Tibial nerve (tissue), 4 donors: Measurements from ENCODE around the gene ARX. TPM values are rescaled to one million over a fixed set of nuclear protein-coding genes. Genes with fewer than 3 reads are reported as not detected.

Experiments used
- DNase-seq, 2 donors: peaks; one replicate each; pipeline ENCODE4 v3.0.0-alpha.2; 2019; ENCODE audit warnings: low spot score in 2 of 2
- H3K27ac ChIP-seq, 4 donors: fragments of 200-600 bp; sonication (generic) in 3 of 4; one replicate each; pipeline ENCODE4 v1.5.1; 2017 to 2019; ENCODE audit warnings: mild to moderate bottlenecking in 1 of 4
- H3K27me3 ChIP-seq, 2 donors: fragments of 200-600 bp; sonication (generic) in 1 of 2; one replicate each; pipeline versions ENCODE4 v1.5.1 to v1.6.0; 2017 to 2019
- H3K36me3 ChIP-seq, 3 donors: fragments of 200-600 bp; sonication (generic); one replicate each; pipeline ENCODE4 v1.5.1; 2018 to 2019
- H3K4me1 ChIP-seq, 4 donors: fragments of 200-600 bp; sonication (generic) in 3 of 4; one replicate each; pipeline ENCODE4 v1.5.1; 2017 to 2019
- H3K4me3 ChIP-seq, 4 donors: fragments of 200-600 bp; sonication (generic) in 3 of 4; one replicate each; pipeline ENCODE4 v1.5.1; 2017 to 2019; ENCODE audit warnings: mild to moderate bottlenecking in 1 of 4, moderate library complexity in 1 of 4
- H3K9me3 ChIP-seq, 4 donors: fragments of 200-600 bp; sonication (generic) in 3 of 4; one replicate each; pipeline ENCODE4 v1.5.1; 2017 to 2019
- CTCF ChIP-seq, 5 experiments: fragments of 200-600 bp in 3 of 5; fragments of 450-650 bp in 2 of 5; sonication (generic) in 3 of 5; IDR thresholded peaks; one replicate each; pipeline ENCODE4 v1.5.1; 2016 to 2019; ENCODE audit warnings: antibody characterized with exemption in 5 of 5, mild to moderate bottlenecking in 3 of 5, moderate library complexity in 2 of 5
- EP300 ChIP-seq, 2 donors: sonication (generic); formaldehyde crosslinking; IDR thresholded peaks; one replicate each; pipeline ENCODE4 v1.6.1; 2017; ENCODE audit warnings: antibody characterized with exemption in 2 of 2, mild to moderate bottlenecking in 1 of 2
- POLR2A ChIP-seq, 2 donors: fragments of 450-650 bp; IDR thresholded peaks; one replicate each; pipeline ENCODE4 v1.6.1; 2017; ENCODE audit warnings: antibody characterized with exemption in 2 of 2, mild to moderate bottlenecking in 2 of 2, moderate library complexity in 2 of 2
- WGBS, 2 donors: methylation state at CpG; one replicate each; pipeline ENCODE4 v1.1.5; 2018; 5-methylcytosine and 5-hydroxymethylcytosine counted together
- total RNA-seq, 4 donors: library from RNA; depleted of rRNA; stranded (reverse); fragments of >200 nt; gene quantifications; one replicate each; pipeline ENCODE4 v1.1.0, GENCODE V29; 2016

ARX gene
- total RNA-seq, 4 donors from 2014 or later: not detected

DNA sequence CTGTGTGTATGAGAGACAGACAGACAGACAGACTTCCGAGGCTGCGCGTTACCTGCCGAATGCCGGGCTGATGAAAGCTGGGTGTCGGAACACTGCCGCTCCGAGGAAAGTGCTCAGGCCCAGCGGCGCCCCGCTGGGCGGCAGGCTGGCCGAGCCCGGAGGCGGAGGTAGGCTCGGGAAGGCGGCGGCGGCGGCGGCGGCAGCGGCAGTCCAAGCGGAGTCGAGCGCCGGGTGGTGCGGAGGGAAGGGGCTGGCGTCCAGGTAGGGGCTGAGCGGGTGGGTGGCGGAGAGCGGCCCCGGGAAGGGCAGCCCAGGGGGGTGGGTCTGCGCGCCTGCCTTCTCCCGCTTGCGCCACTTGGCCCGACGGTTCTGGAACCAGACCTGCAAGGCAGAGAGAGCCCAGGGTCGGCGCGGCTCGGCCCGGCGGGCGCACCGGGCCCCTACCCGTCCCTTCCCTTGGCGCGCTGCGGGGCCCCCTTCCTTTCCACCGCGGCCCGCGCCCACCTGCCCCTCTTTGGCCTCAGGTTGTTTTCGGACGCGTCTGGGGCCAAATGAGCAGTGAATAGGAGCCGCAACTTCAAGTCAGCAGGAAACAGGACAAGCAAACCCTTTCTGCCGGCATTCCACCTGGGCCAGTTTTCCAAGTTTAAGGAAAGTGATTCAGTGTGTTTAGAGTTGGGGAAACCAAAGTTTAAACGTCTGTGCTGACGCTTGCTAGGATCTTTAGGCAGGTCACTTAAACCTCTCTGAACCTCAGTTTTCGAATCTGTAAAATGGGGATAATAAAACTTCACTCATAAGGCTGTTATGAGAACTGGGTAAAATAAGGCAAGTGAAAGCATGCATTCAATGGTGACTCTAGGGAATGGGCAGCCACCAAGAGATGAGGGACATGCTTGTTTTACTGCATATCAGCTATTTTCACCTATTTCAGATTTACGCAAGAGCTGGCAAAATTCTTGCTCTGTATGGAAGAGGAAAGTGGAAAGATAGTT, 8.4 kb downstream of the ARX start:
- no peak for TF ChIP-seq CTCF (IDR thresholded peaks at IDR 0.05)
- no peak for TF ChIP-seq EP300 (IDR thresholded peaks at IDR 0.05)
- TF ChIP-seq POLR2A (IDR thresholded peaks at IDR 0.05): no peak
- DNase-seq: no peak
- 13 to 24% methylated on average over 21 to 48 of the region's 64 CpGs for WGBS, 2 donors
- Histone ChIP-seq H3K9me3 (no peaks in the 10 kb centered on the region), H3K4me1 (peaks cover 0 to 48% (median 7%) of the 10 kb centered on the region in 4 donors), H3K27ac (no peak overlapping the region), H3K4me3 (no peak overlapping the region), H3K36me3 (no peaks in the 10 kb centered on the region), H3K27me3 (peaks cover 0 to 98% of the 10 kb centered on the region in 2 donors)

DNA sequence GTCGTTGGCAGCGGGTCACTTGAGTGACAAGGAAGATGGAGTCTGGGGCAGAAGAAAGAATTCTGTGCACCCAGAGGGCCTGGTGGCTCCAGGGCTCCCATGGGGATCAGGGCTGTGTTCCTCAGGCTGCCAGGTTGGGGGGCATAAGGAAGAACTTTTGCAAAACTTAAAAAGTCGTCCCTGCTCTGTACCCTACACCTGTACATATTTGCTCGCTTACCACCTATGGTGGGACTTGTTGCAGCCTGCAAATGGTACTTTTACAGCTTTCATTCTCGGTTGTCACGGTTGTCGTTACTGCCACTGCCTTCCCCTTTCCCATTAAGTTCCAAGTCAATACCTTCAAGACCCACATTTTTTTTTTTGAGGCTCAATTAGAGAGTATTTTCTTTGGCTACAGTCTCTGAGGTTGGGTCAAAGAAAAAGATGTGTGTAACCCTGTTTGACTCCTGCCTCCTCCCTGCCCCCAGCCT, 9.1 kb downstream of the ARX start:
- TF ChIP-seq EP300 (IDR thresholded peaks at IDR 0.05) (no peak), CTCF (IDR thresholded peaks at IDR 0.05) (no peak), POLR2A (IDR thresholded peaks at IDR 0.05) (no peak)
- Histone ChIP-seq H3K9me3 (no peaks in the 10 kb centered on the region), H3K36me3 (no peaks in the 10 kb centered on the region), H3K27me3 (peaks cover 0 to 98% of the 10 kb centered on the region in 2 donors), H3K27ac (no peak overlapping the region), H3K4me1 (peaks cover 0 to 45% (median 7%) of the 10 kb centered on the region in 4 donors), H3K4me3 (no peak overlapping the region)
- DNase-seq: no peak
- WGBS, 2 donors: 23 to 29% methylated on average over 7 of the region's 7 CpGs

GRCh38 chrX:25005382-25006185, 10.2 kb downstream of the ARX start:
- Histone ChIP-seq H3K27me3 (peaks cover 0 to 97% of the 10 kb centered on the region in 2 donors), H3K9me3 (no peaks in the 10 kb centered on the region), H3K4me3 (peak overlapping the region in 1 of 4 donors; percentile 34), H3K27ac (no peak overlapping the region), H3K4me1 (peaks cover 0 to 38% (median 7%) of the 10 kb centered on the region in 4 donors), H3K36me3 (no peaks in the 10 kb centered on the region)
- no peak for DNase-seq
- 17 to 30% methylated on average over 12 to 38 of the region's 72 CpGs for WGBS, 2 donors
- TF ChIP-seq CTCF (IDR thresholded peaks at IDR 0.05): no peak
- TF ChIP-seq POLR2A (IDR thresholded peaks at IDR 0.05): no peak
- no peak for TF ChIP-seq EP300 (IDR thresholded peaks at IDR 0.05)

DNA sequence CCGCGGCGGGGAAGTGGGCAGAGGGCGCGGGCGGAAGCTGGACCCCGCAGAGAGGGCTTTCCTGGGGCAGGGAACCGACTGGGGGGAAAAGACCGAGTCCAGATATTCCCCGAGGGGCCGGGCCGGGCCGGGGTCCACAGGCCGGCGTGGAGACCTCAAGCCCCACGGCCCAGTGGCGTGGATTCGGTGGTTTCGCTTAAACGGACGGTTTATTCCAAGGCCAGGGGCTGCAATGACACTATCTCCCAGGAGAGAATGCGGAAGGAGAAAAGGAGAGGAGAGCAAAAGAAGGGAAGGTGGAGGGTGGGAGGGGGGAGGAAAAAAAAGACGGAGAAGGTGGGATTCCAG, 10.8 kb downstream of the ARX start:
- no peak for TF ChIP-seq POLR2A (IDR thresholded peaks at IDR 0.05)
- TF ChIP-seq CTCF (IDR thresholded peaks at IDR 0.05): no peak
- no peak for TF ChIP-seq EP300 (IDR thresholded peaks at IDR 0.05)
- Histone ChIP-seq H3K9me3 (no peaks in the 10 kb centered on the region), H3K27ac (no peak overlapping the region), H3K36me3 (no peaks in the 10 kb centered on the region), H3K27me3 (peaks cover 0 to 95% of the 10 kb centered on the region in 2 donors), H3K4me1 (peaks cover 0 to 38% (median 7%) of the 10 kb centered on the region in 4 donors), H3K4me3 (peak overlapping the region in 1 of 4 donors; percentile 34)
- 5 to 30% methylated on average over 20 to 23 of the region's 23 CpGs for WGBS, 2 donors
- no peak for DNase-seq
